ENCODE measurements around the gene CDYL. TPM values are rescaled to one million over a fixed set of nuclear protein-coding genes. Genes with fewer than 3 reads are reported as not detected.

Gene CDYL
- total and polyA plus RNA-seq, 12 donors: 4.1 to 39.9 (median 33.2) TPM

DNA sequence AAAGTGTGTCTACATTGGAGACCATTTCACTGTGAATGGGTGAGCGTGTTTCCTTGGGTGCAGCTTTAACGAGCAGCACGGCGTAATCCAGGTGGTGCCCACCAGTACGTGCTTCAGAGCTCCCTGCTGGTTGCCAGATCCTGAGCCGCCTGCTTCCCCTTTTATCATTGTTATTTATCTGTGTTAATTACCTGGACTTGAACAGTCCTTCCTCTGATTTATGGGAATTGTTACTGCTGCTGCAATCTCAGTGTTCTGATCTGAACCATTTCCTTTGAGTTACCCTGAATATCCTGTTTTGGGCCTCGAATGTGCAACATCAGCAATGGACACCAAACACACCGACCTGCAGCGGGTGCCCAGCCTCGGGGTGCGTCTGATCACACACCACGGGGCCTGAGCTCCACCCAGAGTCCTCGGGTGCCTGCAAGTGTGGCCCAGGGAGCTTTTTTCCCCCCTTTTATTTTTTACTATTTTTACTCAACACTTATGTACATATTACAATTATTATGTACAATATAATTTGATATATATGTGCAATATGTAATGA, 146.4 kb downstream of the CDYL start:
- ATAC-seq: peak in 6 of 8 donors; percentile 25 to 76 (median 37)
- H3K27ac ChIP-seq: peak overlapping the region in 2 of 10 donors; percentile 19 to 30
- intact Hi-C loops (cut with DNase I): no loop called here
- TF ChIP-seq, protein P1, sequence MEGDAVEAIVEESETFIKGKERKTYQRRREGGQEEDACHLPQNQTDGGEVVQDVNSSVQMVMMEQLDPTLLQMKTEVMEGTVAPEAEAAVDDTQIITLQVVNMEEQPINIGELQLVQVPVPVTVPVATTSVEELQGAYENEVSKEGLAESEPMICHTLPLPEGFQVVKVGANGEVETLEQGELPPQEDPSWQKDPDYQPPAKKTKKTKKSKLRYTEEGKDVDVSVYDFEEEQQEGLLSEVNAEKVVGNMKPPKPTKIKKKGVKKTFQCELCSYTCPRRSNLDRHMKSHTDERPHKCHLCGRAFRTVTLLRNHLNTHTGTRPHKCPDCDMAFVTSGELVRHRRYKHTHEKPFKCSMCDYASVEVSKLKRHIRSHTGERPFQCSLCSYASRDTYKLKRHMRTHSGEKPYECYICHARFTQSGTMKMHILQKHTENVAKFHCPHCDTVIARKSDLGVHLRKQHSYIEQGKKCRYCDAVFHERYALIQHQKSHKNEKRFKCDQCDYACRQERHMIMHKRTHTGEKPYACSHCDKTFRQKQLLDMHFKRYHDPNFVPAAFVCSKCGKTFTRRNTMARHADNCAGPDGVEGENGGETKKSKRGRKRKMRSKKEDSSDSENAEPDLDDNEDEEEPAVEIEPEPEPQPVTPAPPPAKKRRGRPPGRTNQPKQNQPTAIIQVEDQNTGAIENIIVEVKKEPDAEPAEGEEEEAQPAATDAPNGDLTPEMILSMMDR (IDR thresholded peaks at IDR 0.05): no peak
- H3K4me1 ChIP-seq: peaks cover 0 to 19% (median 5%) of the 10 kb centered on the region in 9 donors
- H3K36me3 ChIP-seq: no peaks in the 10 kb centered on the region
- no peaks in the 10 kb centered on the region for H3K9me3 ChIP-seq
- no peaks in the 10 kb centered on the region for H3K27me3 ChIP-seq
- WGBS, 2 donors: 69 to 70% methylated on average over 13 of the region's 13 CpGs
- DNase-seq: no peak
- H3K4me3 ChIP-seq: no peak overlapping the region

DNA sequence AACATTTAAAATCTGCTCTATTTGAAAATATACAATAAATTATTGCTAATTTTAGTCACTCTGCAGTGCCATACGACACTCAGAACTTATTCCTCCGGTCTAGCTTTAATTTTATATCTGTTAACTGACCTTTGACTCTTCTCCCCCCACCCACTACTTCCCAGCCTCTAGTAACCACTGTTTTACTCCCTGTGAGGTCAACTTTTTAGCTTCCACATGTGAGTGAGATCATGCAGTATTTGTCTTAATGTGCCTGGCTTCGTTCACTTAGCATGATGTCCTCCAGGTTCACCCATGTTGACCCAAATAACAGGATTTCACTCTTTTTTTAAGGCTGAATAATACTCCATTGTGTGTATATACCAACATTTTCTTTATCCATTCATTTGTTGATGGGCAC, 146.9 kb downstream of the CDYL start:
- Histone ChIP-seq H3K4me1 (peaks cover 0 to 20% (median 5%) of the 10 kb centered on the region in 9 donors), H3K36me3 (no peaks in the 10 kb centered on the region), H3K27ac (peak overlapping the region in 2 of 10 donors; percentile 19 to 30), H3K9me3 (no peaks in the 10 kb centered on the region), H3K27me3 (no peaks in the 10 kb centered on the region), H3K4me3 (no peak overlapping the region)
- TF ChIP-seq, protein P1 (IDR thresholded peaks at IDR 0.05): no peak
- 85 to 87% methylated on average over 3 of the region's 3 CpGs for WGBS, 2 donors
- intact Hi-C loops (cut with DNase I): no loop called here
- ATAC-seq (no peak), DNase-seq (no peak)

DNA sequence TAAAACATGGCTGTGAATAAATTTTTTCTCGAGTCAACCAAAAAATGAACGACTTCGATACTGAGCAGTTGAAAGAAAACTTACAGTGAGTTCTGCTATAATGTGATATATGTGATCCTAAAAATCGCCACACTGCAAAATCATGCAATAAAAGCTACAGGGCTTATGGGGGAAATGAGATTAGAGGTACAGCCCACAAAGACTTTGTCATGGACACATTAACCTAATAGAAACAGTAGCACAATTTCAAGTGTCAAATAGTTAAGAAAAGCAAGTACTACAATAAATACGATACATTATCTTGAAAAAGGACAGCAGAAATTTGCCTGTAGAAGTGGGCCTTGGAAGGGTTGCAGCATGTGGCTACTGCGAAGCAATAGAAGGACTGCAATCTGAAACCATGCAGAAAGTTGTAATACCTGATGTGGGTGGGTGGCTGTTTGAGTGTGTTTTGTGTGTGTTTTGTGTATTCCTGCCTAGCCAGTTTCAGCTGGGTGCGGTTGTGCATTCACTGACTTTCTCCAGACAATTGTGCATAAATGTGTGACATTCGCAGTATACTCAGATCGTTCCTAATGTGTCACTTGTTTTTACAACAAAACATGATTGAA, 148.6 kb downstream of the CDYL start:
- H3K4me1 ChIP-seq: peaks cover 0 to 33% (median 7%) of the 10 kb centered on the region in 9 donors
- no peaks in the 10 kb centered on the region for H3K27me3 ChIP-seq
- TF ChIP-seq, protein P1 (IDR thresholded peaks at IDR 0.05): no peak
- intact Hi-C loops (cut with DNase I): no loop called here
- no peaks in the 10 kb centered on the region for H3K36me3 ChIP-seq
- DNase-seq (no peak), ATAC-seq (no peak)
- no peaks in the 10 kb centered on the region for H3K9me3 ChIP-seq
- H3K4me3 ChIP-seq: no peak overlapping the region
- WGBS, 2 donors: 86 to 88% methylated on average over 9 of the region's 9 CpGs
- H3K27ac ChIP-seq: no peak overlapping the region

DNA sequence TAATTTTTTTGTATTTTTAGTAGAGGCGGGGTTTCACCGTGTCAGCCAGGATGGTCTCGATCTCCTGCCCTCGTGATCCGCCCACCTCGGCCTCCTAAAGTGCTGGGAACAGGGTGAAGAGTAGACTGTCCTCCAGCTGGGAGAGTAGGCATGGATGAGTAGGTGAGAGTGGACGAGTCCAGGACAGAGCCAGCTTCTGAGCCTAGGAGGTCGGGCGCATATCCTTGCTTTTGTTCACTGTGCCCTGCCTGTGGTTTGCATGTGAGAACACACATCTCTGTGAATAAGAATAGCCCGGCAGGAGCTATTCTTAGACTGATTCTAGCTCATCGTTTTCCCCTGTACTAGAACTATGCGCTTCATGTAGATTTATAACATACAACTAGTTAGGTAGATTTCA, 149.4 kb downstream of the CDYL start:
- Histone ChIP-seq H3K27ac (peak overlapping the region in 3 of 10 donors; percentile 24 to 56 (median 41)), H3K9me3 (no peaks in the 10 kb centered on the region), H3K4me3 (peak overlapping the region in 1 of 10 donors; percentile 4), H3K4me1 (peaks cover 6 to 41% (median 15%) of the 10 kb centered on the region in 9 donors), H3K27me3 (no peaks in the 10 kb centered on the region), H3K36me3 (no peaks in the 10 kb centered on the region)
- TF ChIP-seq, protein P1 (IDR thresholded peaks at IDR 0.05): no peak
- intact Hi-C loops (cut with DNase I): no loop called here
- DNase-seq: no peak
- peak in 7 of 8 donors; percentile 43 to 89 (median 79) for ATAC-seq
- WGBS, 2 donors: 53 to 70% methylated on average over 12 of the region's 12 CpGs

Data from heart right ventricle (tissue), 16 donors.